Body of pancreas (tissue), 4 donors: ENCODE measurements around the gene CD52.

Experiments
- CTCF ChIP-seq, 7 experiments: fragments of 450-650 bp in 4 of 7; fragments of 200-600 bp in 3 of 7; sonication (generic) in 3 of 7; IDR thresholded peaks; one replicate each; pipeline ENCODE4 v1.5.1; 2016 to 2019; ENCODE audit warnings: antibody characterized with exemption in 7 of 7
- POLR2A ChIP-seq, 3 donors: fragments of 450-650 bp; IDR thresholded peaks; one replicate each; pipeline ENCODE4 v1.6.1; 2016; ENCODE audit warnings: antibody characterized with exemption in 3 of 3, mild to moderate bottlenecking in 2 of 3

- TF ChIP-seq CTCF (IDR thresholded peaks at IDR 0.05) (no peak), POLR2A (IDR thresholded peaks at IDR 0.05) (no peak)
Observed at GRCh38 chr1:26281971-26282370, 35.8 kb upstream of the CD52 start.
